IPS-11a (cell line): Measurements from ENCODE around the gene ATG7.

Experiments
- H3K4me3 ChIP-seq: one replicate; pipeline ENCODE4 v1.5.1; 2013; ENCODE audit warnings: low read depth, low read length, control low read depth

Gene ATG7

DNA sequence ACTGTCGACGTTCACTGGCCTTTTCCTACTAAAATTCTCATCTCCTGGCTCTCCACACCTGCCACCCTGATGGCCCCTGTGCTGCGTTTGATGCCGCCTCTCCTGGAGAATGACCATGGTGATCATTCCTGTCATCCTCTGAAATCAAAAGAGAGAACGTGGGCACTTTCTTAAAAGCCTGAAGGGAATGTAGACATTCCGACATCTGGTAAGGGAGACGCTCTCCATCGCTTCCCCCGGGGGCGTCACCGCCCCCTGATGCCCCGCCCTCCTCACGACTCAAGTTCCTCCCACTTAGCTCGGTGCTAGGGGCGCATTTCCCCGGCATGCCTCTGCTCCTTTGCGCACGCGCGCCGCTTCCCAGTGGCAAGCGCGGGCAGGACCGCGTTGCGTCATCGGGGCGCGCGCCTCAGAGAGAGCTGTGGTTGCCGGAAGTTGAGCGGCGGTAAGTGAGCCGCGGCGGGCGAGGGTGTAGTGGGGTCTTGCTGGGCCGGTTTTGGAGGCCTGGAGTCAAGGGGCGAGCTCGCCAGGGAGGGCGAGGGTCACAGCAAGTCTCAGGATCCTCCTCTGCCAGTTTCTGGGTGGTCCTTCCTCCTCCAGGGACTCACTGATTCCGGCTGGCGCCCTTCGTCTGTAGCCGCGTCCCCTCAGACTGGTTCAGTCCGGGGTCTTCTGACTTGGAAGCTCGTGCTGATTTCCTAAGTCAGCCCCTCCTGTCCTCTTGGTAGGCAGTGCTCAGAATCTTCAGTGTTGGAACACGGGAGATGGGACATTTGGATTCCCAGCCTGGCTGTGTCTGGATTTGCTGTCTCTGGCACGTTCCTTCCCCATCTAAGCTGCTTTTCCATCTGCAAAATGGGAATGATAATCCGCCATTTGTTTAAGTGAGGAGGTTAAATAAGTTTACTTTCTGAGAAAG is at the start of gene ATG7:
ATG7 (plus strand) TSS at position 412 of the 919 bp plus-strand sequence. CDS start 26,299 bp downstream, outside the sequence.
- peak within 1 kb of the TSS; percentile 94 for H3K4me3 ChIP-seq

GRCh38 chr3:11224010-11224409 is 48.2 kb upstream of the ATG7 start:
- no peak overlapping the region for H3K4me3 ChIP-seq

DNA sequence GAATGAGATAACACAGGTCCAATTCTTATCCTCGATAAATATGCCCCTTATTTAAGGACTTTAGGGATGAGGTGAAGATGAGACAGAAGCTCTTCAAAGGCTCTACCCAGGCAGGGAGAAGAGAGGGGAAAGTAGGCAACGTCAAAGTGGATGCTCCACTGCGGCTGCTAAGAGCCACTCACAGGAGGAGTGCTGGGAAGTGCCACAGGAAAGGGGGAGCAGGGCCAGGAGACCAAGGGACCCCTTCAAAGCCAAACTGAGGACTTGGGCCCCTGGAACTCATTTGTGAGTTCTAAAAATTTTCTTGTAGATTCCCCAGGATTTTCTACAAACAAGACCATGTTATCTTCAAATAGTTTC is 47.3 kb upstream of the ATG7 start:
- H3K4me3 ChIP-seq = no peak overlapping the region

- no peak overlapping the region for H3K4me3 ChIP-seq
These were observed 46.2 kb upstream of the ATG7 start for GRCh38 chr3:11226042-11226370.

DNA sequence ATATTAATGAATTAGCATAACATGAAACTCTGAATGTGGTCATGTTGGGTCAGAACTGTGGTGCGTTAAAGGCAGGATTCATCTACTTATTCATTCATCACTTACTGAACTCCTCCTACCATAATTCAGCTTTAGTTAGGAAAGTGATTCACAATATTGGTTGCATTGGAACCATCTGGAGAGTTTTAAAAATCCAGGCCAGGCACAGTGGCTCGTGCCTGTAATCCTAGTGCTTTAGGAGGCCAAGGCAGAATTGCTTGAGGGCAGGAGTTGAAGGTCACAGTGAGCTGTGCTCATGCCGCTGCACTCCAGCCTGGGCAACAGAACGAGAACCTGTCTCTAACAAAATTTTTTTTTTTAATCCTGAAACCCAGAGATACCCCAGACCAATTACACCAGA is 44.2 kb upstream of the ATG7 start:
- no peak overlapping the region for H3K4me3 ChIP-seq

GRCh38 chr3:11230125-11230524 is 42.1 kb upstream of the ATG7 start:
- H3K4me3 ChIP-seq = no peak overlapping the region

DNA sequence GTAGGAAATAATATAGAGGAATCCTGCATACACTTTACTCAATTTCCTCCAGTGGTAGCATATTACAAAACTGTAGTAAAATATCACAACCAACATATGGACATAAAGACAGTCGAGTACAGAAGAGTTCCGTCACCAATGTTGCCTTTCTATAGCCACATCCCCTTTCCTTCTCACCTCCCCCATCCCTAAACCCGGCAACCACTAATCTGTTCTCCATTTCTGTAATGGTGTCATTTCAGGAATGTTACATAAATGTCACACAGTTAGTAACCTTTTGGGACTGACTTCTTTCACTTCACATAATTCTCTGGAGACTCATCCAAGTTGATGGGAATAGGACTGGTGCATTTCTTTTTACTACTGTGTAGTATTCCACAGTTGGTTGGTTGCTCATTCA is 41.4 kb upstream of the ATG7 start:
- H3K4me3 ChIP-seq = no peak overlapping the region

- H3K4me3 ChIP-seq = no peak overlapping the region
These were observed 36.8 kb upstream of the ATG7 start for GRCh38 chr3:11235385-11235784.

DNA sequence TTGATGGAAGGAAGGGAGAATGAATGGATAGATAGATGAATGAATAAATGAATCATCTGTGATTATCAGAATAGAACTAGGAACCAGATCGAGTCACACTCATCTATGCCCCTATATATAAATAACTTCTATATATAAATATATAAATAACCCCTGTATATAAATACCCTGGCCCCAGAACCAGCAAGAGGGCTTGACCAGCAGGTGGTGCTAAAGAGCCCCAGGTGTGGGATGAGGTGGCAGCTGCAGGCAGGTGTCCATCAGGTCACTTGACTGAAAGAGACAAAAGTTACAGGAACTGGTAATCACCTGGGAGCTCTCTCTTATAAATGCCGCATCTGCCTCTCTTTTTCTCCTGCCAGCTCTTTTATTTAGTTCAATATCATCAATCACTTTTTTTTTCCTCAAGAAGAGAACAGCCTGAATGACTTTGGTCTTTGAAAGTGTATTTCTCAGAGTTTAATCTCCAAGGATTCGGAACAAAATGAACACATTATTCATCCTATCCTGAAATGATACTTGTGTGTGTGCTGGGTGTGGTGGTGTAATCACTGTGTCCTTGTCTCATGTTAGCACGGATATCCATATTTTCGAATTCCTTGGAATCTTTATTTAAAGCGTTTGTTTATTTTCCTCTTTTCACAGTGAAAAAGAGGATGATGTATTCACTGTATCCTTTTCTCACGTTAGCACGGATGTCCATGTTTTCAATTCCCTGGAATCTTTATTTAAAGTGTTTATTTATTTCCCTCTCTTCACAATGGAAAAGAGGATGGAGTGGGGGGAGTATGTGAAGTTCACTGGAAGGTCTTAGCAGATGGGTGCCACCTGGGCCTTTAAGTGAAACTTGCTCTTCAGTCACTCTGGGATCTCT is 35.4 kb upstream of the ATG7 start:
- H3K4me3 ChIP-seq = no peak overlapping the region

- H3K4me3 ChIP-seq = no peak overlapping the region
These were observed 34.1 kb upstream of the ATG7 start for GRCh38 chr3:11238060-11238459.

DNA sequence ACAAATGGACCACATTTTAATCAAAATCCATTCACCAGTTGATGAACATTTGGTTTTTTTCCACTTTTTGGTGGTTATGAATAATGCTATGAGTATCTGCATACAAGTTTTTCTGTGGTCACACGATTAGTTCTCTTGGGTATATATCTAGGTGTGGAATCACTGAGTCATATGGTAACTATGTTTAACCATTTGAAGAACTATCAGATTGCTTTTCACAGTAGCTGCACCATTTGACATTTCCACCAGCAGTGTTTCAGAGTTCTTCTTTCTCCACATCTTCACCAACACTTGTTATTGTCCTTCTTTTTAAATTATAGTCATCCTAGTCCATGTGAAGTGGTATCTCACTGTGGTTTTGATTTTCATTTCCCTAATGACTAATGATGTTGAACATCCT is 33.3 kb upstream of the ATG7 start:
- no peak overlapping the region for H3K4me3 ChIP-seq

DNA sequence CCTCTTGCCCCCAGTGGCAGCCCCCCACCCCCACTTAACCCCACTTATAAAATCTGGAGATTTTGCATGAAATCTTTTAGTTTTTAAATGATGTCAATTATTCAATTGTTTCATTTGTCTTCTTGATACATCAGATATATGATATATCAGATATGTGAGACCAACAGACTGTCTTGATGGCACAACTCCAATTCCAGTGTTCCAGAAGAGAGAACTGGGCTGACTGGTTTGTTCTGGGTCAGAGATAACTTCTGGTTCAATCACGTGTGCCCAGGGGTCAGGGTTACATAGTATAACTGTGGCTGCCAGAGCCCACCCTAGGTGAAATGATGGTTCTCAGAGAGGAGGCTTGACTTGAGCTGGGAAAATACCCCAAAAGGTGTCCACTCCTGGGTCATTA is 32.4 kb upstream of the ATG7 start:
- no peak overlapping the region for H3K4me3 ChIP-seq

- H3K4me3 ChIP-seq = no peak overlapping the region
These were observed 31.7 kb upstream of the ATG7 start for GRCh38 chr3:11240496-11240895.

DNA sequence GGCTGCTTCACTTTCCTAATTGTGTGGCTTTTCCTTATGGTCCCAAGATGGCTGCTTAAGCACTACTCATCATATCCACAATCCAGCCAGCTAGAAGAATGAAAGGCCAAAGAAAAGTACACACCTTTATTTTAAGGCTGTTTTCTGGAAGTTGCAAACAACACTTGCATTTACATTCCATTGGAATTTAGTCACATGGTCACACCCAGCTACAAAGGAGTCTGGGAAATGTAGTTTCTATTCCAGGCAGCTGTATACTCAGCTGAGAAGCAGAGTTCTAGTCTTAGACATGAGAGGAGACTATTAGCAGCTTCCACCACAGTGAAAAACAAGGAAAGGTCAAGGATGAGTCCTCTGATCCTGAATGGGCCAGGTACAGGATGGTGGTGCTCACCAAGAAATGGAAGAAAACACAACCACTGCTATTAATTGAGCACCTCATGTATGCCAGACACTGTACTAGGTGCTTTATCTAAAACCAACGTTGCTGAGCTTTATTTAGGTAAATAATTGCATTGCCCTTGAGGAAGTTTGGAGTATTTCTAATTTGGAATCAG is 28.0 kb upstream of the ATG7 start:
- H3K4me3 ChIP-seq = no peak overlapping the region

GRCh38 chr3:11245276-11245675 is 26.9 kb upstream of the ATG7 start:
- H3K4me3 ChIP-seq = no peak overlapping the region

DNA sequence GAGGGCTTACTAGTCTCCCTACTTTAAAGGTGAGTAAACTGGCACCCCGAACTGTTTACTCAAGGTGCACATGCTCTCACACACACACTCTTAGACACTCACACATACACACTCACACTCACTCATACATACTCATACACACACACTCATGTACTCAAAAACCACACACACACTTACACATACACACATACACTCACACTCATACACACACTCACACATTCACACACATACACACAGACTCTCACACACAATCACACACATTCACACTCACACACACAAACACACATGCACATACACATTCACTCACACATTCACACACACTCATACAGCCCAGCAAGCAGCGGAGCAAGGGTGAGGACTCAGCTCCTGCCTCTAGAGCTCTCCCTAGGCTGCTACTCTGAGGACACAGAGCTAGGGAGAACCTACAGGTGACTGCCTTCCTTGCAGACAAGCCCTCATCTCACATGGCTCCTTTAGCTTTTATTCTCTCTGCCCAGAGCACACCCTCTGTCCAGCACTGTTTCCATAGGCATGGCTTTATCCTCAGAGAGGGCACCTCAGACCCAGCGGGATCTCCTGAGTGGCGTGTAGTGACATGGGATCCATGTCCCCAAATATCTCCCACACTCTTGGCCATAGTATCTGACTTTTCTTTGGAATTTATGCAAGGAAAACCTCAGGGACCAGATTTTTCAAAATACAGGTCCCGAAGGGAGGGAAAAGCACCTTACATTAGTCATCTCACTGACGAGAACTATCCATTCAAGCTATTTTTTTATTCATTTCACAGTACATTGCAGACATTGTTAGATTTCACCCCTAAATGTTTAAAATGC is 26.2 kb upstream of the ATG7 start:
- H3K4me3 ChIP-seq = no peak overlapping the region

GRCh38 chr3:11246663-11246970 is 25.6 kb upstream of the ATG7 start:
- H3K4me3 ChIP-seq = no peak overlapping the region

DNA sequence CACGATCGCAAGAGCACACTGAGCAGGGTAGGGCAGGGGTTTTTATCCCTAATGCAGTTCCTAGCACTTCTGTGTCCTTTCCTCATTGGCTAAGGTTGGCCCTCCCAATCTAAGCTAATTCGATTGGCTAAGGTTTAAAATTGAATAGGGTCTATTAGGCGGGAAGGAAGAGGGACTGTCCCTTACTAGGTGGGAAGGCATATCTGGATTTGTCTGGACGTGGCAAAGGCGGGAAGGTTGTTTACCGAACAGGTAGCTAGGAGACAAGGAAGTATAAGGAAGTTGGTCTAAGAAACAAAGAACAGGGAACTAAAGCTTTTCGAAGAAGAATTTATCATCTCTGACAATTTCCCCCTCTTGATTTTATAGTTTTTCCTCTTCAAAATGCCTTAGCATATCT is 24.8 kb upstream of the ATG7 start:
- no peak overlapping the region for H3K4me3 ChIP-seq

GRCh38 chr3:11248596-11248995 is 23.6 kb upstream of the ATG7 start:
- H3K4me3 ChIP-seq = no peak overlapping the region

DNA sequence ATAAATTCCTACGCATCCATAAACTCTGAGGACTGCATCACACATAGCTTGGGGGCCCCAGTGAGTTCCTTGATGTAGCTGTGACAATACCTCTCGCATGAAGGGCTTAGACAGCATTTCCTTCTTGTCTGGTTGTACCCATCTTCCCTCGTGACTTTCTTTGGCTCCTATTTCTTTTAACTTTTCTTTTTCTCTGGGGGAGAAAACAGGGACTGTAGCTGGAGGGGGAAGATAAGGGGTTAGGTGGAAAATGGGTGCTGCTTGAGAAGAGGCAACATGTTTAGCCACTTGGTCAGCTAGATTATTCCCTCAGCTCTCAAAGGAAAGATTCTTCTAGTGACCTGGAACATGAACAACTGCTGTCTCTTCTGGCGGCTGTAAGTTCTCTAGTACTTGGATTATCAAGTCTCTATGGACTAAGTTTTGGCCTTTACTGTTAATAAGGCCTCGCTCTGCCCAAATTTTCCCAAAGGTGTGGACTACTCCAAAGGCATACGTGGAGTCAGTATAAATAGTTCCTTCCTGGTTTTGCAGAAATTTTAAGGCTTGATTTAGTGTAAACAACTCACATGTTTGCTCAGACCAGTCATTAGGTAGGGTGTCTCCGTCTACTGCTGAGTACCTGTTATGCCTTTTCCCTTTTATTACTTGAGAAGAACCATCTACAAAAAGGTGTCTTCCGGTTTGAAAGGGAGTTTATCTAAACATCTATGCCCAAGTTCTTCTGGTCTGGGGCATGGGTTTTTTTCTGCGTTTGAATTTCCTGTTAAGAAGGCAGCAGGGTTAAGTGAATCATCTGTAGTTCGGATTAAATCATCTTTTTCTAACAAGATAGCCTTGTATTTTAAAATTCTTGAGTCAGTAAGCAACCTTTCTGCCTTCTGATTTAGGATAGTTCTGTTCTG is 21.0 kb upstream of the ATG7 start:
- H3K4me3 ChIP-seq = no peak overlapping the region
